IPS-18a (cell line): Measurements from ENCODE around the gene ZNF680.
A peak's percentile ranks its signal among the peaks of the same experiment; 100 is the strongest.

ENCODE experiments used
- H3K27ac ChIP-seq: one replicate; pipeline ENCODE4 v1.5.1; 2013; ENCODE audit warnings: low read length
- H3K27me3 ChIP-seq: one replicate; pipeline ENCODE4 v1.6.1; 2013; ENCODE audit warnings: mild to moderate bottlenecking, low read length; ENCODE audit not compliant: control insufficient read depth, insufficient read depth
- H3K36me3 ChIP-seq: one replicate; pipeline ENCODE4 v1.6.1; 2013; ENCODE audit warnings: low read depth, low read length; ENCODE audit not compliant: control insufficient read depth
- H3K4me1 ChIP-seq: one replicate; pipeline ENCODE4 v1.6.1; 2013; ENCODE audit warnings: low read depth, low read length; ENCODE audit not compliant: control insufficient read depth
- H3K4me3 ChIP-seq: one replicate; pipeline ENCODE4 v1.5.1; 2013; ENCODE audit warnings: low read length
- H3K9ac ChIP-seq: one replicate; pipeline ENCODE4 v1.6.1; 2013; ENCODE audit warnings: mild to moderate bottlenecking, low read length, moderate library complexity
- H3K9me3 ChIP-seq: one replicate; pipeline ENCODE4 v1.6.1; 2013; ENCODE audit warnings: low read depth, low read length; ENCODE audit not compliant: control insufficient read depth

ZNF680 gene

GRCh38 chr7:64562626-64563278, at the start of gene ZNF680:
ZNF680 (minus strand) TSS chr7:64563071; CDS start chr7:64562954, 117 bp downstream.
- Histone ChIP-seq H3K9me3 (peaks cover 3% of the 10 kb centered on the region), H3K9ac (peak within 1 kb of the TSS; percentile 88), H3K27ac (peak within 1 kb of the TSS; percentile 62), H3K4me1 (no peaks in the 10 kb centered on the region), H3K27me3 (no peaks in the 10 kb centered on the region), H3K36me3 (no peaks in the 10 kb centered on the region), H3K4me3 (peak within 1 kb of the TSS; percentile 90)

GRCh38 chr7:64612452-64612851, 49.6 kb upstream of the ZNF680 start:
- peaks cover 88% of the 10 kb centered on the region for H3K9me3 ChIP-seq
- no peaks in the 10 kb centered on the region for H3K27me3 ChIP-seq
- no peak overlapping the region for H3K27ac ChIP-seq
- no peaks in the 10 kb centered on the region for H3K4me1 ChIP-seq
- no peak overlapping the region for H3K4me3 ChIP-seq
- H3K36me3 ChIP-seq = no peaks in the 10 kb centered on the region
- no peak overlapping the region for H3K9ac ChIP-seq

- Histone ChIP-seq H3K4me1 (no peaks in the 10 kb centered on the region), H3K36me3 (no peaks in the 10 kb centered on the region), H3K9ac (no peak overlapping the region), H3K27ac (no peak overlapping the region), H3K27me3 (no peaks in the 10 kb centered on the region), H3K4me3 (no peak overlapping the region), H3K9me3 (peaks cover 84% of the 10 kb centered on the region)
Observed at GRCh38 chr7:64611717-64612116, 48.8 kb upstream of the ZNF680 start.

- Histone ChIP-seq H3K4me1 (no peaks in the 10 kb centered on the region), H3K9ac (no peak overlapping the region), H3K27ac (no peak overlapping the region), H3K4me3 (no peak overlapping the region), H3K36me3 (no peaks in the 10 kb centered on the region), H3K27me3 (no peaks in the 10 kb centered on the region), H3K9me3 (peaks cover 82% of the 10 kb centered on the region)
Observed at GRCh38 chr7:64610997-64611396, 48.1 kb upstream of the ZNF680 start.

GRCh38 chr7:64608116-64608910, 45.4 kb upstream of the ZNF680 start:
- Histone ChIP-seq H3K9me3 (peaks cover 84% of the 10 kb centered on the region), H3K4me1 (no peaks in the 10 kb centered on the region), H3K27me3 (no peaks in the 10 kb centered on the region), H3K4me3 (no peak overlapping the region), H3K9ac (no peak overlapping the region), H3K36me3 (no peaks in the 10 kb centered on the region), H3K27ac (no peak overlapping the region)

GRCh38 chr7:64606385-64606784, 43.5 kb upstream of the ZNF680 start:
- H3K4me1 ChIP-seq = no peaks in the 10 kb centered on the region
- peaks cover 87% of the 10 kb centered on the region for H3K9me3 ChIP-seq
- H3K9ac ChIP-seq = no peak overlapping the region
- H3K36me3 ChIP-seq = no peaks in the 10 kb centered on the region
- H3K27me3 ChIP-seq = no peaks in the 10 kb centered on the region
- no peak overlapping the region for H3K27ac ChIP-seq
- no peak overlapping the region for H3K4me3 ChIP-seq

GRCh38 chr7:64603271-64603670, 40.4 kb upstream of the ZNF680 start:
- Histone ChIP-seq H3K9ac (no peak overlapping the region), H3K27ac (no peak overlapping the region), H3K27me3 (no peaks in the 10 kb centered on the region), H3K4me3 (no peak overlapping the region), H3K36me3 (no peaks in the 10 kb centered on the region), H3K4me1 (no peaks in the 10 kb centered on the region), H3K9me3 (peaks cover 91% of the 10 kb centered on the region)

- H3K4me3 ChIP-seq = no peak overlapping the region
- H3K27ac ChIP-seq = no peak overlapping the region
- peaks cover 88% of the 10 kb centered on the region for H3K9me3 ChIP-seq
- H3K27me3 ChIP-seq = no peaks in the 10 kb centered on the region
- H3K9ac ChIP-seq = no peak overlapping the region
- H3K36me3 ChIP-seq = no peaks in the 10 kb centered on the region
- H3K4me1 ChIP-seq = no peaks in the 10 kb centered on the region
Observed at GRCh38 chr7:64602518-64602917, 39.6 kb upstream of the ZNF680 start.

- peaks cover 87% of the 10 kb centered on the region for H3K9me3 ChIP-seq
- no peaks in the 10 kb centered on the region for H3K4me1 ChIP-seq
- no peak overlapping the region for H3K27ac ChIP-seq
Observed at GRCh38 chr7:64602086-64602485, 39.2 kb upstream of the ZNF680 start.

GRCh38 chr7:64599359-64599758, 36.5 kb upstream of the ZNF680 start:
- H3K36me3 ChIP-seq = no peaks in the 10 kb centered on the region
- H3K9ac ChIP-seq = no peak overlapping the region
- H3K27me3 ChIP-seq = no peaks in the 10 kb centered on the region
- peaks cover 77% of the 10 kb centered on the region for H3K9me3 ChIP-seq
- H3K27ac ChIP-seq = no peak overlapping the region
- H3K4me1 ChIP-seq = no peaks in the 10 kb centered on the region
- no peak overlapping the region for H3K4me3 ChIP-seq

More at GRCh38 chr7:64602086-64602485, 39.2 kb upstream of the ZNF680 start:
- Histone ChIP-seq H3K36me3 (no peaks in the 10 kb centered on the region), H3K4me3 (no peak overlapping the region), H3K27me3 (no peaks in the 10 kb centered on the region), H3K9ac (no peak overlapping the region)

- Histone ChIP-seq H3K36me3 (no peaks in the 10 kb centered on the region), H3K27ac (no peak overlapping the region), H3K4me1 (no peaks in the 10 kb centered on the region), H3K27me3 (no peaks in the 10 kb centered on the region), H3K4me3 (no peak overlapping the region), H3K9ac (no peak overlapping the region), H3K9me3 (peaks cover 58% of the 10 kb centered on the region)
Observed at GRCh38 chr7:64590971-64591370, 28.1 kb upstream of the ZNF680 start.
